H1 (cell line): Measurements from ENCODE around the gene S100A8.

Source experiments
- EGR1 ChIP-seq: IDR thresholded peaks from 2 replicates; pipeline ENCODE4 v1.6.1; 2011; ENCODE audit warnings: low read depth, low read length, borderline replicate concordance
- EZH2 ChIP-seq: fragments of 200-600 bp; sonication (generic); IDR thresholded peaks from 2 replicates; pipeline ENCODE4 v1.7.1; 2012; ENCODE audit warnings: low read depth, mild to moderate bottlenecking, moderate library complexity, low read length, inconsistent platforms; ENCODE audit not compliant: severe bottlenecking
- FOSL1 ChIP-seq: IDR thresholded peaks from 2 replicates; pipeline ENCODE4 v1.6.1; 2011; ENCODE audit warnings: mild to moderate bottlenecking, low read depth, low read length, moderate library complexity; ENCODE audit not compliant: insufficient read depth
- JUND ChIP-seq: IDR thresholded peaks from 2 replicates; pipeline ENCODE4 v1.6.1; 2011; ENCODE audit warnings: mild to moderate bottlenecking, improper control_type of control experiment, low read length
- POLR2A ChIP-seq, 2 experiments: IDR thresholded peaks; 1 replicate in 1 of 2; 2 replicates in 1 of 2; pipeline ENCODE4 v1.6.1; 2011; ENCODE audit warnings: low read depth in 2 of 2, low read length in 2 of 2, mild to moderate bottlenecking in 2 of 2; ENCODE audit errors: control extremely low read depth in 1 of 2
- POLR2AphosphoS5 ChIP-seq: IDR thresholded peaks from 2 replicates; pipeline ENCODE4 v1.6.1; 2011; ENCODE audit warnings: low read depth, low read length
- SIRT6 ChIP-seq: IDR thresholded peaks from one replicate; pipeline ENCODE4 v1.7.1; 2012; ENCODE audit warnings: low read length, inconsistent platforms
- SP1 ChIP-seq: IDR thresholded peaks from 2 replicates; pipeline ENCODE4 v1.6.1; 2011; ENCODE audit warnings: low read depth, low read length
- USF2 ChIP-seq: IDR thresholded peaks from 2 replicates; pipeline ENCODE4 v1.6.1; 2011; ENCODE audit warnings: low read length, improper control_type of control experiment
- TF ChIP-seq, protein P1 (sequence below), 3 experiments: IDR thresholded peaks; 1 replicate in 2 of 3; 2 replicates in 1 of 3; pipeline versions ENCODE4 v1.5.1 to v1.6.1; 2011; ENCODE audit warnings: low read length in 3 of 3, mild to moderate bottlenecking in 3 of 3, inconsistent platforms in 2 of 3, low read depth in 1 of 3, moderate library complexity in 1 of 3; ENCODE audit not compliant: insufficient read depth in 1 of 3; ENCODE audit errors: control extremely low read depth in 1 of 3

- TF ChIP-seq USF2 (no peak), POLR2A (IDR thresholded peaks at IDR 0.05; ENCODE audit: control extremely low read depth in 1 of 2, low read depth in 2 of 2, low read length in 2 of 2) (no peak), JUND (no peak), SP1 (no peak), EZH2 (no peak), SIRT6 (no peak), FOSL1 (no peak), EGR1 (no peak), POLR2AphosphoS5 (no peak)
- TF ChIP-seq, protein P1, sequence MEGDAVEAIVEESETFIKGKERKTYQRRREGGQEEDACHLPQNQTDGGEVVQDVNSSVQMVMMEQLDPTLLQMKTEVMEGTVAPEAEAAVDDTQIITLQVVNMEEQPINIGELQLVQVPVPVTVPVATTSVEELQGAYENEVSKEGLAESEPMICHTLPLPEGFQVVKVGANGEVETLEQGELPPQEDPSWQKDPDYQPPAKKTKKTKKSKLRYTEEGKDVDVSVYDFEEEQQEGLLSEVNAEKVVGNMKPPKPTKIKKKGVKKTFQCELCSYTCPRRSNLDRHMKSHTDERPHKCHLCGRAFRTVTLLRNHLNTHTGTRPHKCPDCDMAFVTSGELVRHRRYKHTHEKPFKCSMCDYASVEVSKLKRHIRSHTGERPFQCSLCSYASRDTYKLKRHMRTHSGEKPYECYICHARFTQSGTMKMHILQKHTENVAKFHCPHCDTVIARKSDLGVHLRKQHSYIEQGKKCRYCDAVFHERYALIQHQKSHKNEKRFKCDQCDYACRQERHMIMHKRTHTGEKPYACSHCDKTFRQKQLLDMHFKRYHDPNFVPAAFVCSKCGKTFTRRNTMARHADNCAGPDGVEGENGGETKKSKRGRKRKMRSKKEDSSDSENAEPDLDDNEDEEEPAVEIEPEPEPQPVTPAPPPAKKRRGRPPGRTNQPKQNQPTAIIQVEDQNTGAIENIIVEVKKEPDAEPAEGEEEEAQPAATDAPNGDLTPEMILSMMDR (IDR thresholded peaks at IDR 0.05; ENCODE audit: control extremely low read depth in 1 of 3, insufficient read depth in 1 of 3, low read depth in 1 of 3, low read length in 3 of 3) = no peak
Observed at GRCh38 chr1:153397051-153397923, 6.4 kb upstream of the S100A8 start.
